Vagina (tissue), 2 donors: Measurements from ENCODE around the gene SBF2. TPM values are rescaled to one million over a fixed set of nuclear protein-coding genes. Genes with fewer than 3 reads are reported as not detected.

ENCODE experiments used
- DNase-seq, 2 donors: peaks; one replicate each; pipeline ENCODE4 v3.0.0-alpha.2; 2017; ENCODE audit errors: extremely low spot score in 2 of 2
- H3K27ac ChIP-seq: fragments of 200-600 bp; sonication (generic); one replicate; pipeline ENCODE4 v1.5.1; 2019
- H3K27me3 ChIP-seq: fragments of 200-600 bp; sonication (generic); one replicate; pipeline ENCODE4 v1.5.1; 2019
- H3K36me3 ChIP-seq, 2 donors: fragments of 200-600 bp; sonication (generic); one replicate each; pipeline ENCODE4 v1.5.1; 2017 to 2019
- H3K4me1 ChIP-seq: fragments of 200-600 bp; sonication (generic); one replicate; pipeline ENCODE4 v1.5.1; 2019
- H3K4me3 ChIP-seq, 2 donors: fragments of 200-600 bp; sonication (generic); 1 replicate in 1 of 2; 2 replicates in 1 of 2; pipeline ENCODE4 v1.5.1; 2016 to 2019
- H3K9me3 ChIP-seq: fragments of 200-600 bp; sonication (generic); one replicate; pipeline ENCODE4 v1.5.1; 2019
- POLR2A ChIP-seq, 2 donors: fragments of 450-650 bp; IDR thresholded peaks; one replicate each; pipeline ENCODE4 v1.6.1; 2017; ENCODE audit warnings: antibody characterized with exemption in 2 of 2, mild to moderate bottlenecking in 2 of 2, moderate library complexity in 2 of 2
- POLR2AphosphoS5 ChIP-seq, 2 donors: sonication (generic); formaldehyde crosslinking; IDR thresholded peaks; one replicate each; pipeline ENCODE4 v1.9.0; 2017; ENCODE audit warnings: antibody characterized with exemption in 2 of 2, mild to moderate bottlenecking in 2 of 2, low read depth in 1 of 2; ENCODE audit not compliant: insufficient read depth in 1 of 2
- intact Hi-C: fragments of 100-400 bp; cut with DNase I; formaldehyde crosslinking; loops from one replicate; pipeline ENCODE4 v1.15.1; 2023
- total RNA-seq: library from RNA; depleted of rRNA; stranded (reverse); fragments of >200 nt; gene quantifications from one replicate; pipeline ENCODE4 v1.2.3, GENCODE V29; 2016
- TF ChIP-seq, protein P1 (sequence below), 3 experiments: fragments of 450-650 bp in 2 of 3; fragments of 200-600 bp in 1 of 3; sonication (generic) in 1 of 3; IDR thresholded peaks; one replicate each; pipeline ENCODE4 v1.5.1; 2017 to 2019; ENCODE audit warnings: antibody characterized with exemption in 3 of 3, mild to moderate bottlenecking in 2 of 3, moderate library complexity in 2 of 3

The SBF2 gene
- total RNA-seq, 1 donor from 2014 or later = 69.5 TPM

DNA sequence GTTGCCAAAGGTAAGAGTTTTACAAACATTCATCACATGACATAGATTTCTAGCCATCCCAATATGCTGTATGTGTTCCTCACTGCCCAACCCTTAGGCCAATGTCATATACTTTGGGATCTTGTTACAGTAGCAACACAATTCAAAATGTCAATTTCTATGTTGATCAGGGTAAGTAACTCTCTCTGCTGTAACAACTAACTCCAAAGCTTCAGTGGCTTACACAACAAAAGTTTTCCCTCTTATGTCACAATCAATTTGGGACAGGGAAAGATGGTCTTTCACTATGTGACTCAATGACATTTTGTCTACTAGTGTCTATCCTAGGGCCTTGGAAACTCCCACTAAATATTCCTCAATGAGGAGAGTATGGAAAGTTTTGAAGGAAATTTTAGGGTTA is 144.5 kb downstream of the SBF2 start:
- H3K27ac ChIP-seq = no peak overlapping the region
- no peaks in the 10 kb centered on the region for H3K36me3 ChIP-seq
- H3K4me1 ChIP-seq = no peaks in the 10 kb centered on the region
- intact Hi-C loops = no loop called here
- no peaks in the 10 kb centered on the region for H3K27me3 ChIP-seq
- H3K4me3 ChIP-seq = no peak overlapping the region
- TF ChIP-seq POLR2AphosphoS5 (IDR thresholded peaks at IDR 0.05; ENCODE audit: insufficient read depth in 1 of 2, low read depth in 1 of 2) = no peak
- TF ChIP-seq, protein P1, sequence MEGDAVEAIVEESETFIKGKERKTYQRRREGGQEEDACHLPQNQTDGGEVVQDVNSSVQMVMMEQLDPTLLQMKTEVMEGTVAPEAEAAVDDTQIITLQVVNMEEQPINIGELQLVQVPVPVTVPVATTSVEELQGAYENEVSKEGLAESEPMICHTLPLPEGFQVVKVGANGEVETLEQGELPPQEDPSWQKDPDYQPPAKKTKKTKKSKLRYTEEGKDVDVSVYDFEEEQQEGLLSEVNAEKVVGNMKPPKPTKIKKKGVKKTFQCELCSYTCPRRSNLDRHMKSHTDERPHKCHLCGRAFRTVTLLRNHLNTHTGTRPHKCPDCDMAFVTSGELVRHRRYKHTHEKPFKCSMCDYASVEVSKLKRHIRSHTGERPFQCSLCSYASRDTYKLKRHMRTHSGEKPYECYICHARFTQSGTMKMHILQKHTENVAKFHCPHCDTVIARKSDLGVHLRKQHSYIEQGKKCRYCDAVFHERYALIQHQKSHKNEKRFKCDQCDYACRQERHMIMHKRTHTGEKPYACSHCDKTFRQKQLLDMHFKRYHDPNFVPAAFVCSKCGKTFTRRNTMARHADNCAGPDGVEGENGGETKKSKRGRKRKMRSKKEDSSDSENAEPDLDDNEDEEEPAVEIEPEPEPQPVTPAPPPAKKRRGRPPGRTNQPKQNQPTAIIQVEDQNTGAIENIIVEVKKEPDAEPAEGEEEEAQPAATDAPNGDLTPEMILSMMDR (IDR thresholded peaks at IDR 0.05) = no peak
- no peak for TF ChIP-seq POLR2A (IDR thresholded peaks at IDR 0.05)
- no peak for DNase-seq
- no peaks in the 10 kb centered on the region for H3K9me3 ChIP-seq

DNA sequence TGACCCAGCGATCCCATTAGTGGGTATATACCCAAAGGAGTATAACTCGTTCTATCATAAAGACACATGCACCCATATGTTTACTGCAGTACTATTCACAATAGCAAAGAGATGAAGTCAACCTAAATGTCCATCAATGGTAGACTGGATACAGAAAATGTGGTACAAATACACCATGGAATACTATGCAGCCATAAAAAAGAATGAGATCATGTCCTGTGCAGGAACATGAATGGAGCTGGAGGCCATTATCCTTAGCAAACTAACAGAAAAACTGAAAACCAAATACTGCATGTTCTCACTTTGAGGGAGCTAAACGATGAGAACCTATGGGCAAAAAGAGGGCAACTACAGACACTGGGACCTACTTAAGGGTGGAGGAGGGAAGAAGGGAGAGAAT is 146.8 kb downstream of the SBF2 start:
- Histone ChIP-seq H3K36me3 (no peaks in the 10 kb centered on the region), H3K4me1 (no peaks in the 10 kb centered on the region), H3K27me3 (no peaks in the 10 kb centered on the region), H3K9me3 (no peaks in the 10 kb centered on the region), H3K4me3 (no peak overlapping the region), H3K27ac (no peak overlapping the region)
- no peak for DNase-seq
- intact Hi-C loops = no loop called here
- TF ChIP-seq, protein P1 (IDR thresholded peaks at IDR 0.05) = no peak
- TF ChIP-seq POLR2A (IDR thresholded peaks at IDR 0.05) (no peak), POLR2AphosphoS5 (IDR thresholded peaks at IDR 0.05; ENCODE audit: insufficient read depth in 1 of 2, low read depth in 1 of 2) (no peak)

DNA sequence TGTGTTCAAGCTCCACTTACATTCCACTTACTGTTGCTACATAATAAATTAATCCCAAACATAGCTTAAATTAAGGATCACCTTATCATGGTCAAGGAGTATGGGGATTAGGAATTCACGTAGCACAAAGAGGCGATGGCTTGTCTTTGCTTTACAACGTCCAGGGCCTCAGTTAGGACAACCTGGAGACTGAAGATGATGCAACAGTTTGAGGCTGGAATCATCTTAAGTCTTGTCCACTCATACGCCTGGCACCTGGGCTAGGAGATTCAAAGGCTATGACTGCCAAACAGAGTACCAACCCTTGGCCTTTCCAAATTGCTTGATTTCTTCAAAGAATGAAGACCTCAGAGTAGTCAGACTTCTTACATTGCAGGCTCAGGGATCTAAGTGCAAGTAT is 149.1 kb downstream of the SBF2 start:
- intact Hi-C loops = no loop called here
- DNase-seq = no peak
- peaks cover 8% of the 10 kb centered on the region for H3K4me1 ChIP-seq
- no peaks in the 10 kb centered on the region for H3K27me3 ChIP-seq
- H3K36me3 ChIP-seq = no peaks in the 10 kb centered on the region
- no peak overlapping the region for H3K27ac ChIP-seq
- H3K9me3 ChIP-seq = no peaks in the 10 kb centered on the region
- TF ChIP-seq, protein P1 (IDR thresholded peaks at IDR 0.05) = no peak
- no peak for TF ChIP-seq POLR2A (IDR thresholded peaks at IDR 0.05)
- no peak for TF ChIP-seq POLR2AphosphoS5 (IDR thresholded peaks at IDR 0.05; ENCODE audit: insufficient read depth in 1 of 2, low read depth in 1 of 2)
- H3K4me3 ChIP-seq = no peak overlapping the region

DNA sequence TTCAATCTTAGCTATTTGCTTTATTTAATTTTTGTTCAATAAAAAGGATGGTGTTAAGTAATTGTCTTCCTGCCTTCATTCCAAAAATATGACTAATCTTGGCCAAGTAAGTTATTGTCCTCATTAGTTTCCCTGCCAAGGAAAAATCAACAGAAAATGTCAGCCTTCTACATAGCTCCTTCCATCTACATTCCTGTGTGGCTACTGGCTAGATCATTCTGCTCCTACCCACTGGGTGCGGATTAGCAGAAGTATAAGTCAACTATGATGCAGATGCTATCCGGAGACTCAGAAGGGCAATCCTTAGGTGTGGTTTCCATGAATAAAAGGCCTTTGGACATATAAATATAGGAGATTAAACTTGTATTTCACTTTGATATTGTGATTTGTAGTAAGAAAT is 154.4 kb downstream of the SBF2 start:
- Histone ChIP-seq H3K36me3 (no peaks in the 10 kb centered on the region), H3K4me1 (peaks cover 18% of the 10 kb centered on the region), H3K9me3 (no peaks in the 10 kb centered on the region), H3K27me3 (no peaks in the 10 kb centered on the region), H3K27ac (no peak overlapping the region), H3K4me3 (no peak overlapping the region)
- DNase-seq = no peak
- no peak for TF ChIP-seq POLR2A (IDR thresholded peaks at IDR 0.05)
- TF ChIP-seq, protein P1 (IDR thresholded peaks at IDR 0.05) = no peak
- TF ChIP-seq POLR2AphosphoS5 (IDR thresholded peaks at IDR 0.05; ENCODE audit: insufficient read depth in 1 of 2, low read depth in 1 of 2) = no peak
- intact Hi-C loops = no loop called here

DNA sequence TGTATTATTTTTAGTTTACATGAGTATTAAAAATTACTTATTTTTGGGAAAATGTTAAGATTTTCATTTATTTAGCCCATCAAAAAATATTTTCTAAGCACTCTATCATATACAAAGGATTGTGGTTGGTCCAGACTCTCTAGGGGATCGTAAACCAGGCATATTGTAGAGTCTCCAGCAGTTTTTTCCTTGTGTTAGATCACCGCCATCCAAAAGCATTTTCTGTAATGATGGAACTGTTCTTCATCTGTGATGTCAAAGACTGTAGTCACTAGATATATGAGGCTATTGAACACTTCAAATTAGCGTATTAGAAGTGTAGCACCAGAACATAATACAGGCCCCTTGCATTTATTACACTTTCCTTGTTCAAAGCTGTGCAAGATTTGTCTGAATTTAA is 154.9 kb downstream of the SBF2 start:
- peaks cover 18% of the 10 kb centered on the region for H3K4me1 ChIP-seq
- H3K27me3 ChIP-seq = no peaks in the 10 kb centered on the region
- no peak overlapping the region for H3K27ac ChIP-seq
- H3K9me3 ChIP-seq = no peaks in the 10 kb centered on the region
- H3K4me3 ChIP-seq = no peak overlapping the region
- TF ChIP-seq POLR2AphosphoS5 (IDR thresholded peaks at IDR 0.05; ENCODE audit: insufficient read depth in 1 of 2, low read depth in 1 of 2) (no peak), POLR2A (IDR thresholded peaks at IDR 0.05) (no peak)
- TF ChIP-seq, protein P1 (IDR thresholded peaks at IDR 0.05) = no peak
- intact Hi-C loops = no loop called here
- no peaks in the 10 kb centered on the region for H3K36me3 ChIP-seq
- no peak for DNase-seq
